Glomerular endothelial cell (primary cell): ENCODE measurements around the gene KIF16B. TPM values are rescaled to one million over a fixed set of nuclear protein-coding genes. Genes with fewer than 3 reads are reported as not detected.
"Not testable (repeated sequence)": the region's sequence is repeated elsewhere in the genome, so short reads cannot be mapped to it uniquely, and the experiment has no call there.

Experiments
- DNase-seq: peaks from one replicate; pipeline ENCODE4 v3.0.0-alpha.2; 2011; ENCODE audit warnings: low read depth, low spot score; ENCODE audit errors: extremely low read depth
- total RNA-seq: library from RNA; depleted of rRNA; stranded (reverse); fragments of >200 nt; gene quantifications from 2 replicates; pipeline ENCODE4 v1.2.3, GENCODE V29; 2015

The KIF16B gene
- total RNA-seq, 1 donor from 2014 or later, result 8.2 TPM

DNA sequence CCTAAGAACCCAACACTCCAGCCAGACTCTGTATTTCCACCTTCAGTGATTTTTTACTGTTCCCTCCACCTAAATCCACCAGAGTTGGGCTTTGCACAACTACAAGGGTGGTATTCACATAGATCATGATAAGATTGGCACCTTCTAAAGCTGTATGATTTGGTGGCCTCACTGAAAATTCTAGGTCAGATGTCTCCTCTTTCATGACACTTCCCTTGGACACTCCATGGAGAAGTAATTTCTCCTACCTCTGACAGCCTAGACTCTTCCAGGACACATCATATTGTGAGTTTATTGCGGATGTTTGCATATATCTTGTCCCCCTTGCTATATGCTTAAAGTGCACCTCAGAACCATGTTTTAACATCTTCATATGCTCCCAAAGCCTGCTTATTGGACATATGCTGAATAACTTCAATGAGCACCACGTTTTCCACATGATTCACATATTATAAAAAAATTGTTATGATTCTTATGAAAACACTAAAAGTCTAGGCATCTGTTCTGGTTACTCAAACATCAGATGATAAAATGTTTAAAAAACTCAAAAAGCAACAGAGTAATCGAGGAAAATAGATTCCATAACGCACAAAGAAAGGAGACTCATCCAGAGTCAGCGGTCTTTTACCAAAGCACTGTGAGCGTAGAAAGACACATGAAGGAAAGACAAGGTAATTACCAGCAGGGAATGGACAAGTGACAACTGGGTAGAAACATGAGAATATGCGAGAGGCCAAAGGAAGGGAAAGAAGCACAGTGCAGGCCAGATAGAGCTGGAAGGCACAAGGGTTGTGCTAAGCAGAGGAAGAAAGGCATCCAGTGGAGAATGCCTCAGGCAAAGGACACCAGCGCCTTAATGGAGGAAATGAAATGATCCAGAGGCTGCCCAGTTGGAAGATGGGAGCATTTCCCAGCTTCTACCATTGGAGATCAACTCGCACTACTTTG, 46.5 kb downstream of the KIF16B start:
- no peak for DNase-seq

DNA sequence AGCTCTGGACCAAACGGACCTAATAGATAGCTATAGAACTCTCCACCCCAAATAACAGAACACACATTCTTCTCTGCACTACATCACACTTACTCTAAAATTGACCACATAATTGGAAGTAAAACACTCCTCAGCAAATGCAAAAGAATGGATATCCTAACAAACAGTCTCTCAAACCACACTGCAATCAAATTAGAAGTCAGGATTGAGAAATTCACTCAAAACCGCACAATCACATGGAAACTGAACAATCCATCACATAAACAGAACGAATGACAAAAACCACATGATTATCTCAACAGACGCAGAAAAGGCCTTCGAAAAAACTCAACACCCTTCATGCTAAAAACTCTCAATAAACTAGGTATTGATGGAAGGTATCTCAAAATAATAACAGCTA, 50.6 kb downstream of the KIF16B start:
- DNase-seq, result not testable (repeated sequence)

DNA sequence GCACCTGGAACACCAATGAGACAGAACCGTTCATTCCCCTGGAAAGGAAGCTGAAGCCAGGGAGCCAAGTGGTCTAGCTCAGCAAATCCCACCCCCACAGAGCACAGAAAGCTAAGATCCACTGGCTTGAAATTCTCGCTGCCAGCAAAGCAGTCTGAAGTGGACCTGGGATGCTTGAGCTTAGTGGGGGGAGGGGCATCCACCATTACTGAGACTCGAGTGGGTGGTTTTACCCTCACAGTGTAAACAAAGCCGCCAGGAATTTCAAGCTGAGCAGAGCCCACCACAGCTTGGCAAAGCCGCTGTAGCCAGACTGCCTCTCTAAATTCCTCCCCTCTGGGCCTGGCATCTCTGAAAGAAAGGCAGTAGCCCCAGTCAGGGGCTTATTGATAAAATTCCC, 53.1 kb downstream of the KIF16B start:
- no peak for DNase-seq

DNA sequence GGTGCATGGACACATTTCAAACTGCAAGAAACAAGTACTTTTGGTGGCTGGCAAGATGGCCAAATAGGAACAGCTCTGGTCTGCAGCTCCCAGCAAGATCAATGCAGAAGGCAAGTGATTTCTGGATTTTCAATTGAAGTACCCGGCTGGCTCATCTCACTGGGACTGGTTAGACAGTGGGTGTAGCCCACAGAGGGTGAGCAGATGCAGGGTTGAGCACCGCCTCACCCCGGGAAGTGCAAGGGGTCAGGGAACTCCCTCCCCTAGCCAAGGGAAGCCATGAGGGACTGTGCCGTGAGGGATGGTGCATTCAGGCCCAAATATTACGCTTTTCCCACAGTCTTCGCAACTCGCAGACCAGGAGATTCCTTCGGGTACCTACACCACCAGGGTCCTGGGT, 53.6 kb downstream of the KIF16B start:
- DNase-seq, result not testable (repeated sequence)

DNA sequence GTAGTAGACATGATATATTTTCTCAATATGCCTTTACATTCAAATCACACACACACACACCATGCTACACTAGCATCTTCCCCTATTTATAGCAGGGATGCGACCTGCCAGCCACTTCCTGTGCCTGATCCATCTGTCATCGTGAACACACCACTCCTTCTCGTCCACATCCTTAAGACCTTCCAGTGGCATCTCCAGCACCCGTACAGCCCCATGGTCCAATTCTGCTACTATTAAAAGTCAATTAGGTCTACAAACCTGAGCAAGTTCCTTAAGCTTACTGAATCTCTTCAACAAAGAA, 54.5 kb downstream of the KIF16B start:
- no peak for DNase-seq

DNA sequence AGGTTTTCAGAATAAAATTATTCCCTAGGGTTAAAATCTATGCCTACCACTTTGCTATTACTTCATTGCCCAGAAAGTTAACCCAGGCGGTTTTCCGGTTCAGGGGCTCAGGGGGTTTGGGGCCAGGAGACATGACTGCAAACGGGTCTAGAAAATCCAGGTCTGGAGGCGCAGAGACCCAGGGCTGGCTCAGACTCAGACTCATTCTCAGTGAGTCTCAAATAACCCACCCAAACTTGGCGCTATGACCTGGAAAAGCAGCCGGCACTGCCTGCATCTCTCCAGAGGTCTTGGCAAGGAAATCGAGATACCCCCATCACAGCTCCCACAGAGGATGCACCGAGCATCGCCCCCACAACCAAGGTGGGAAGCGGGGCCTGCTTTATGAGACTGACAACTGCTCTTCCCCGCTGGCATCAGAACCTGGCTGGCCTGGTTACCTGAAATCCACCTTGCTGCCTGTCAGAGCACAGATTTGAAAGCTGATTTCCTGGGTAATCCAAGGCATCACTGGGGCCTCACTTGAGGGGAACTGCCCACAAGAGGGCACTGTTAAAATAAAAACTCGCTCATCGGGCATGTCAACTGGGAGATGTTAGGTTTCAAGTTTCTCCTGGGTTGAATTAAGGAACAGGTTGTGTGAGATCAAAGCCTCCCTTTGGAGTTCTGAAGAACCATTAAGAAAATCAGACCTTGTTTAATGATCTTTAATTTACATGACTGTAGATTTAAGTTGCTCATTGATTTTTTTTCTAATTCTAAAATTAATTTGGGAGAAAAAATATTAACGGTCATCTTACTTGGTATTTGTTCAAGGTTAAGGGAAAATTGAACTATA, 55.1 kb downstream of the KIF16B start:
- DNase-seq, result no peak

DNA sequence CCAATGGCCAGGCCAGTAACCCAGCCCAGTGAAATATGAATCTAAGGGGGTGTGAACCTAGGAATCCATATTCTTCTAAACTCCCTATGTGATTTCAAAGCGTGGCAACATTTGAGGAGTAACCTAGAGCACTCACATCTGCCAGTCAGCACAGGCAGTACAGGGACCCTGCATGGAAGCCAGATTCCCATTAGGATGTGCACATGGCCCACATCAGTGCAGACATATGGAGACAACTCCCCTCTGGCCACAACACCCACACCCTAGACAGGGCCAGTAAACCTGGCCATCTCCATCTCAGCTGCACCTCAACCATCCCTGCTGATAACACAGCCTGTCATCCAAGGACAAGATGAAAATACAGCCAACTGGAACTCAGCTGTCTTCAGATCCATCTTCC, 56.5 kb downstream of the KIF16B start:
- no peak for DNase-seq

DNA sequence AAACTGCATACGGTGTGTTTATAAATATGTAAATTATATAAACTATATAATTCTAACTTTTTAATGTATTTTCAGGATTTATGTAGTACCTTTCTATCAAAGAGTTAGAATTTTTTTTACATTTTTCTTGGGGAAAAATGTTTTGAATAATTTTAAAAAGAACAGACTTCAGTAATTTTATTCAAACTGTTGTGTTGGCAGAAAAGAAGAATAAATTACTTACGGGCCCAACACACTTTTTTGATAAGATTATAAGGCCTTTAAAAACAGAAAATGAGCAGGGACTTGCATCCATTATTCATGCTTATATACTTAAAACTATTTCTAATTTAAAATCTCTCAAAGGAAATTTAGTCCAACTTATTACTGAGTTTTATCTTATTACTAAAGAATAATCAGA, 58.2 kb downstream of the KIF16B start:
- DNase-seq, result no peak

DNA sequence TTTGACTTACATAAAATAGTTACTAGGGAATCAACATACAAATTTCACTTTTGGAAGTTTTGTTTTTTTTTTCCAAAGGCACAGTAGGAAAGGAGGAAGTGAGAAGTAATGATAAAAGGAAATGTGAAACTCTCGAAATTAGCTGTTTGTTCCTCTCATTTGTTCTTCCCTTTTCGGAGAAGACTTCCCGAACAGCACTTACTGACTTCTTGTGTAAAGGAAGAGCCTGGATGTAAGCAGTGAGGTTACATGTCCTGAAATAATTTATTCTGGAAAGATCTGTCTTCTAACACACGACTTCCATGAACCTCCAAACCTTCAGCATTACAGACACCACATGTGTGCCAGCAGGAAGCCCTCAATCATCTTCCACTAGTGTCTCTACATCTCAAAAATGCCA, 59.1 kb downstream of the KIF16B start:
- DNase-seq, result no peak

DNA sequence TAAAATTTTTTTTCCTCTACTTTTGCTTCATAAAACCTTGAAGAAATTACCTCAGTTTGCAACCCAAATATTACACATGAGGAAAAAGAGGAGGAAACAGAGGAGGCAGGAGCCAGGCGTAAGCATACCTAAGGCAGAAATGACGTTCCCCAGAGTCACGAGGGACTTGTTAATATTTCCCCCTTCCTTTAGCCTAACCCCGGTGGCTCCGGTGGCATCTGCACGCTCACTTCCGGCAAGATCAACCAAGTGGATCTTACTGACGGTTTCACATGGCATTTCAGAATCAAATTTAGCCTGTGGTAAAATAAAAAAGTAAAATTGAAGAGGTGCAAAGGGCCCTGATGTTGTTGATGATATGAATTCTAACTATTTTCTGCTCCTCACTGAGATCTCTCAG, 67.4 kb downstream of the KIF16B start:
- DNase-seq, result no peak

DNA sequence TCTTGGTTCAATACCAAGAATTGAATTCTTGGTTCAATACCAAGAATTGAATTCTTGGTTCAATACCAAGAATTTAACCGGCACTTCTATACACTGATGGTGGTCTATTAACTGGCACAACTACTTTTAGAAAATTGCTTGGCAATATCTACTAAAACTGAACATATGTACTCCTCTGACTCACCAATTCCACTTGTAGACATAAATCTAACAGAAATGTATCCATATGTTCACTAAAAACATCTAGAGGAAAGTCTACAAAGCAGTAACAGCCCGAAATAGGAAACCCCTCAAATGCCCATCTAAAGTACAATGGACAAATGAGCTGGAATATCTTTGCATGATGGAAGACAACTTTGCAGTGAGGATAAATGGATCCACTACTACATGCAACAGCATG, 71.9 kb downstream of the KIF16B start:
- no peak for DNase-seq

DNA sequence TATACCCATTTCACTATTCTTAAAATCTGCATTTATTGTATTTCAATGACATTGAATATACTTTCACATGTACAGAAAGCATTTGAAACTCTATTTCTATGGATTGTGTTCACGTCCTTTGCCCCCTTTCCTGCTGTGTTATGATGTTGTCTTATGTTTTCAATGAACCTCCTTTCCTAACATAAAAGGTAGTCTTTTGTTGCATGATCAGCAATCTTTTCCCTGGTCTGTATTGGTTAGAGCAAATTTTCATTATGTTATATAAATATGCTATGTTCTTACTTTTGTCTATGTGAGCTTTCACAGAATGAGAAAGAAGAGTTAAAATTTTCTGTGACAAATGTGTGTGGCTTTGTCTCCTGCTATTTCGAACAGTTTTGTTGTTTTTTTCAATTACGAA, 73.1 kb downstream of the KIF16B start:
- DNase-seq, result no peak

DNA sequence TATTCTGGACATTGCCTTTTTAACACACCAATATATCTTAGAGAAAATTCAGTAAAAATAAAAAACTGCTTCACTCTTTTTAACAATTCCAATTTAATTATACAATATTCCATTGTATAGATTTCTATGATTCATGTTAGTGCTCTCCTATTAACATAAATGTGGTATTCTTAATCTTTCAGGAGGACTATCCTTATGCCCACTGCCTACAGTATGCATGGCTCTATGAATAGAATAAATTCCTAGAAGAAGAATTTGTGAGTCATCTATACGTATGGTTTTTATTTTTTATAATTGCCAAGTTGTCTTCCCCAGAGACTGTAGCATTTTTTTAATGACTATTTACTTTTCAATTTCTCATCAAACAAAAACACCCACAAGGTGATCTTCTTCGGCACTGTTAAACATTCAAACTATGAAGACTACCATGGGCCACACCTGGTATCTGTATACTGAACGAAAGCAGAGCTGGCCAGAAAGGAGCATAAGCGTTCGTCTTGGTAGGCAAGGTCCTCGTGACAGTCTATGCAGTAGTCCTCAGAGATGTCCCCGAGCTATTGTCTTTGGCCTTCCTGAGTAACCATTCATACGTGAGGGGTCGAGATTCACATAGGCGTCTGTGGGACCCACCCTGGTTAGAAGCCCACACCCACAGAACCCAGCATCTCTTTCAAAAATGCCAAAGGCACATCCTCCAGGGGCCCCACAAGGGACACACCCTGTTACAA, 74.6 kb downstream of the KIF16B start:
- no peak for DNase-seq

DNA sequence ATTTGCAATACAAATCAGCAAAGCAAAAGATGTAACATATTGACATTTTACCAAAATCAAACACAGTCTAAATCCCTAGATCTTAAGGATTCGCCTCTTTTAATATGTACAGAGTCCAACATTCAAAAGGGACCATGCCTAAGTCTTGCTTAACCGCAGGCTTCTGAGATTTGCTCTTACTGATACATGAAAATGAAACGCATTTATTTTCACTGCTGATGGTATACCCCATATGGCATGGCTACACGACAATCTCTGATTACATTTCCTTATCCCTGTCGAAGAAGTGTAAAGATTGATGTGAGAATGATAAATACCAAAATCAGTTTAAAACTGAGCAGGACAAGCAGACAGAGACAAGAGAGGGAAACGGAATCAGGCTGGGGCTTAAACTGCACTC, 75.4 kb downstream of the KIF16B start:
- no peak for DNase-seq

DNA sequence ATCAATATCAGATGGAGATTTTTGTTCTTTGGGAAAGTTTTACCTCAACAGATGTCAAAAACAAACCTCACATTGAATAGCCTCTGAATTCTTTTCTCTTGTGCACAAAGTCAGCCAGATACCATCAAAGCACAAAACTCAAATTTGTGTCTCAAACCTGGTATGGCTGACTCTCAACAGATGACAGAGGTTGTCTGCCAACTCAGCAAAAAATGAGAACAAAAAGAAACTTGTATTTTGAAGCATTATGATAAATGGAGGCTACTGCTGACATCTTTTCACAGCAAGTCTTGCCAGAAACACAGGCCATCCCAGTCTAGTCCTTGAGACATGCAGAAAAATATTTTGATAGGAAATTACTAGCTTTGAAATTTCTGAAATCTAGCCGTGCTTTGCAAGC, 79.8 kb downstream of the KIF16B start:
- DNase-seq, result no peak

DNA sequence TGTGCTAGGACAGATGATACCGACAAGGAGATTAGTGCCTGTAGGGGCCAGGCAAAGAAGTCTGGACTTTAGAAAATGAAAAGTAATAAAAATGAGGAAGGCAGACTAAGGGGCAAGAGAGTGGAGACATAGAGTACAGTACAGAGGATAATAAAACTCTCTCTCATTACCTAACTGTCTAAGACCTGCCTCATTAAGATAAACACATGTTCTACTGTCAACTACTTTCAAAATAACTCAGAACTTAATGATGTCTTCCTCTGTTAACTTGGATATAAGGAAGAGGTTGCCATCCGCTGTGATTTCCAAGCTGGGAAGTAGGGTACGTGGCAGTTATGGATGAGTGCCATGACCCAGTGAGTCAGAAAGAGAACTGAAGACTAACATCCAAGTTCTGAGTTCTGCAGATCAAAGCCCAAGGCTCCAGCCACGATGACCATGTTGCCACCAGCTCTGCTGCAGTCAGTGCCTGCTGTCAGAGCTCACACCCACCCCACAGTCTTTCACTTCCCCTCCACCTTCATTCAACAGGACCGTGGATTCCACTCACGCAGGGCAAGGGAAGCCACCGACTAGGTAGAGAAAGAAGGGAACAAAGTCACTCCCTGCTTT, 81.8 kb downstream of the KIF16B start:
- no peak for DNase-seq

DNA sequence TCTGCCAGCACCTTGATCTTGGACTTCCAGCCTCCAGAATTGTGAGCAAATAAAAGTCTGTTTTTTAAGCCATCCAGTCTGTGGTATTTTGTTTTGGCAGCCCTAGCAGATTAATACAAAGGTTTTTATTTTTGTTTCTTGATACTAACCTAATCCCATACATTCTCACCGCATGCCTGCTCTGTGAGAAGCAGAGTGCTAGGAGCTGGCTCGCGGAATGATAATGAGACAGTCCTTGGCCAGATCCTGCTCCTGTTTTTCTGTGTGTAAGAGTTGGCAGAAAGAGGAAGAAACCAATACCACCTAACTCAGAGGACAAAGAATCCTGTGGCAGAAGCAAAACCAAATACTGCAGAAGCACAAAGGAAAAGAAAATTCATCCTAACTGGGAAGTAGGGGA, 82.6 kb downstream of the KIF16B start:
- no peak for DNase-seq

DNA sequence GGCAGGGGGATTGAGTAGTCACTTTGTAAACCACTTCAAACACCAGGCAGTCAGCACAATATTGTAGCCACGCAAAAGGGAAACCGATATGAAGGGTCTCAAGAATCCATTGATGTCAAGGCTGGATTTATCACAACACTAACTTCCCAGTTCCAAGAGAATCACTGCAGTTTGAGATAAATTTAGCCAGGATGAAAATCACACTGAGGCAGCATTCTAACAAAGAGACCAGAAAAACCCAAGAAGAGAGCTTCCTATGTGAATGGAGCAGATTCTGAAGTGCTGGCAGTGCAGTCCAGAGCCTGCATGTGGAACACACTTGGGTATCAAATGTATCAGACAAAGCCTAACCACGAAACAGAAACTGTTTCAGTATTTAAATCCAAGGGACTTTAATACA, 84.6 kb downstream of the KIF16B start:
- DNase-seq, result no peak

DNA sequence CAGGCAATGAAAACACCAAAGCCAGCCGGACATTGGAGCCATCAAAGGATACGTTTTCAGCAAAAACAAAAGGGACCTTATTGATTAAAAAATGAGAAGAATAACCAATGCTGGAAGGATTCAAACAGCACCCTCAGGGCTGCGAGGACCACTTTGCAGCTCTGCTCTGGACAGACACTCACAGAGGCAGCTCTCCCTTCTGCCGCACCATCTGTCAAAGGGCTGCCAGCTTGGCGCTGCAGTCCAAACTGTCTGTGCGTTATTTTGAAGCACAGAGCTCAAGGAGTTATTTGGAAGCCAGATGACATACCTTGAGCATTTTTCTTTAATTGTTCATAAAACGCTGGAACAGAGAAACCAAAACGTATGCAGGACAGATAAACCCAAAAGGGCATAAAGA, 85.2 kb downstream of the KIF16B start:
- no peak for DNase-seq

DNA sequence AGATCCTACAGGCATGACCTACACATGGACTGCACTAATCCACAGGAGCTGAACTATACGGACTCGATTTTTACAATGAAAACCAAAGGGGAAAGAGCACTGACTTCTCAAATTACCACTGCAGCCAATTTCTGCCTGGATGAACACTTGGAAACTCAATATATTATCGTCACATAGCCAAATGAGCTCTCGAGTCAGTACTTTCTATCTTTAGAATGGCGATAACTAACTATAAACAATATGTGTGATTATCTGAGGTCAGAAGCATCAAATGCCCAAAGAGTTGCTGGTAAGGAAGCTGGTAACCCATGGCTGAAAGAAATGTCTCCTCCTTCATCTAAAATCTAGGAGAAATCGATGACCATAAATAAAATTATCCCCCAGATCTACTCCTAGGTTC, 86.7 kb downstream of the KIF16B start:
- DNase-seq, result no peak

DNA sequence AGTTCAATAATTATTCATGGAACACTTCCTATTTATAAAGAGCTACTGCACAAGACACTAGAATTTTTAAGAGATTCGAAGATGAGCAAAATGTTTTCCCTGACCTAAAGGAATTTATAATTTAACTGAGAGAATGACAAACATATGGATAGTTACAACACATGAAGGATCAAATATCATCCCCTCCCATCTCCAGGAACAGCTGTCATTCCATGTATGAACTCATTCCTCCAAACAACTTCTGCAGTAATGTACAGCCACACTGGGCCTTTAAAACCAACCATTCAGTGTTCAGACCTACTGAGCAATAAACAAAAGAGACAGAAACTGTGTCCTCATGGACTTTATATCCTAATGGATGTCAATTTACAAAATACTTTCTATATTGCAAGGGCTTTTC, 87.8 kb downstream of the KIF16B start:
- no peak for DNase-seq
